PC-9 (cell line): Measurements from ENCODE around the gene TP53. TPM values are rescaled to one million over a fixed set of nuclear protein-coding genes. Genes with fewer than 3 reads are reported as not detected.
"Not testable (repeated sequence)": the region's sequence is repeated elsewhere in the genome, so short reads cannot be mapped to it uniquely, and the experiment has no call there.

ENCODE experiments used
- BruUV-seq: library from RNA; stranded (reverse); fragments of 400-500 nt; replicated peaks from 2 replicates; lab custom pipeline; 2021; lab: Mats Ljungman, UMichigan
- CTCF ChIA-PET: fragments of 300-600 bp; sonication (Branson Sonifier 250); formaldehyde crosslinking; loops from one replicate; lab custom pipeline; 2022; ENCODE audit warnings: antibody characterized with exemption; lab: Charles Lee
- POLR2A ChIA-PET: fragments of 300-600 bp; sonication (Branson Sonifier 250); formaldehyde crosslinking; loops from one replicate; lab custom pipeline; 2022; ENCODE audit warnings: antibody characterized with exemption; ENCODE audit not compliant: unreplicated experiment; lab: Charles Lee
- DNase-seq, 2 experiments: peaks; one replicate each; pipeline versions ENCODE4 v3.0.0 to v3.0.0-alpha.2; 2015 to 2022; ENCODE audit warnings: mixed read lengths in 1 of 2
- H2AFZ ChIP-seq: fragments of 200-600 bp; sonication (generic); 2 replicates; pipeline ENCODE4 v1.8.1; 2017; ENCODE audit warnings: antibody characterized with exemption
- H3F3A ChIP-seq: fragments of 200-600 bp; sonication (generic); 2 replicates; pipeline ENCODE4 v1.8.1; 2017; ENCODE audit warnings: antibody characterized with exemption, mild to moderate bottlenecking, low read depth; ENCODE audit not compliant: insufficient read depth
- H3K27ac ChIP-seq: fragments of 200-600 bp; sonication (generic); 2 replicates; pipeline ENCODE4 v1.6.1; 2016; ENCODE audit warnings: mixed run types
- H3K27me3 ChIP-seq: fragments of 200-600 bp; sonication (generic); 2 replicates; pipeline ENCODE4 v1.6.1; 2016; ENCODE audit warnings: low read depth, mixed run types; ENCODE audit not compliant: insufficient read depth
- H3K36me3 ChIP-seq: fragments of 200-600 bp; sonication (generic); 2 replicates; pipeline ENCODE4 v1.6.1; 2016; ENCODE audit warnings: low read depth, mixed run types
- H3K4me1 ChIP-seq: fragments of 200-600 bp; sonication (generic); replicated peaks from 2 replicates; pipeline ENCODE4 v1.6.1; 2016; ENCODE audit warnings: mixed run types; ENCODE audit not compliant: insufficient read depth
- H3K4me2 ChIP-seq: fragments of 200-600 bp; sonication (generic); 2 replicates; pipeline ENCODE4 v1.6.1; 2017; ENCODE audit warnings: mixed run types
- H3K4me3 ChIP-seq: fragments of 200-600 bp; sonication (generic); 2 replicates; pipeline ENCODE4 v1.6.1; 2016; ENCODE audit warnings: mixed run types
- H3K79me2 ChIP-seq: fragments of 200-600 bp; sonication (generic); 2 replicates; pipeline ENCODE4 v1.6.1; 2017; ENCODE audit warnings: low read depth, mixed run types
- H3K9me2 ChIP-seq: fragments of 200-600 bp; sonication (generic); 2 replicates; pipeline ENCODE4 v1.8.1; 2017; ENCODE audit warnings: mild to moderate bottlenecking; ENCODE audit not compliant: insufficient read depth
- H3K9me3 ChIP-seq: fragments of 200-600 bp; sonication (generic); 2 replicates; pipeline ENCODE4 v1.8.1; 2016; ENCODE audit warnings: low read depth; ENCODE audit not compliant: insufficient read depth
- H4K20me1 ChIP-seq: fragments of 200-600 bp; sonication (generic); 2 replicates; pipeline ENCODE4 v1.8.1; 2017; ENCODE audit not compliant: insufficient read depth
- CTCF ChIP-seq: fragments of 200-600 bp; sonication (generic); conservative IDR thresholded peaks from 2 replicates; pipeline ENCODE4 v1.6.1; 2017; ENCODE audit warnings: mixed run types, antibody characterized with exemption, mild to moderate bottlenecking, moderate library complexity
- EZH2 ChIP-seq: fragments of 200-600 bp; sonication (generic); IDR thresholded peaks from 2 replicates; pipeline ENCODE4 v1.8.0; 2017; ENCODE audit warnings: antibody characterized with exemption, low read depth
- intact Hi-C: fragments of 100-400 bp; cut with micrococcal nuclease; formaldehyde crosslinking; loops from one replicate; pipeline ENCODE4 v1.10.0; 2022; ENCODE audit not compliant: unreplicated experiment
- total RNA-seq: library from RNA; stranded (reverse); gene quantifications from 2 replicates; pipeline ENCODE4 v1.2.3, GENCODE V29; 2021

TP53 gene
- total RNA-seq, 1 experiment from 2014 or later = 340 TPM

GRCh38 chr17:7627250-7628121, 59.8 kb downstream of the TP53 start, which contains the start of gene SAT2:
Gene SAT2, minus strand, starts transcription at chr17:7627821. Its CDS starts 186 bp downstream, at chr17:7627635.
- no peaks in the 10 kb centered on the region for H3K79me2 ChIP-seq
- H3K4me1 ChIP-seq = peaks cover 4% of the 10 kb centered on the region; the same call in 1 of the 2 replicates
- no peaks in the 10 kb centered on the region for H3F3A ChIP-seq
- H3K9me2 ChIP-seq = no peaks in the 10 kb centered on the region
- TF ChIP-seq EZH2 = no peak
- TF ChIP-seq CTCF = no peak
- no peaks in the 10 kb centered on the region for H3K36me3 ChIP-seq
- DNase-seq = peak; percentile 74 to 97
- H4K20me1 ChIP-seq = no peaks in the 10 kb centered on the region
- intact Hi-C loops = no loop called here
- peak within 1 kb of the TSS; percentile 79 for H3K4me3 ChIP-seq
- peak within 1 kb of the TSS; percentile 47; the same call in 1 of the 2 replicates for H3K27ac ChIP-seq
- H3K9me3 ChIP-seq = no peaks in the 10 kb centered on the region
- POLR2A ChIA-PET = interaction anchor here (0.6 to 1.5 kb wide), 9 partner anchors 12 to 603 kb away, joined by 3 to 9 read pairs (median 7); partner anchors contain the start of genes DVL2, SOX15 and TP53
- CTCF ChIA-PET = interaction anchor here (0.6 to 1.3 kb wide), 3 partner anchors 14 to 391 kb away, joined by 3 to 4 read pairs (median 4); partner anchors contain the start of genes TP53 and WRAP53
- H3K4me2 ChIP-seq = peak within 1 kb of the TSS; percentile 81
- H3K27me3 ChIP-seq = no peaks in the 10 kb centered on the region
- no TSS peak for BruUV-seq
- H2AFZ ChIP-seq = peak within 1 kb of the TSS; percentile 89

GRCh38 chr17:7626956-7627249, 60.4 kb downstream of the TP53 start:
- H3K4me1 ChIP-seq = peaks cover 4% of the 10 kb centered on the region; the same call in 1 of the 2 replicates
- no peaks in the 10 kb centered on the region for H4K20me1 ChIP-seq
- intact Hi-C loops = no loop called here
- no peak for TF ChIP-seq EZH2
- TF ChIP-seq CTCF = no peak
- TSS peak; percentile 73 for BruUV-seq
- H3K79me2 ChIP-seq = no peaks in the 10 kb centered on the region
- H3K9me3 ChIP-seq = no peaks in the 10 kb centered on the region
- H3K9me2 ChIP-seq = no peaks in the 10 kb centered on the region
- DNase-seq = peak in 1 of 2 experiments; percentile 15
- H3K27ac ChIP-seq = no peak overlapping the region
- ChIA-PET CTCF (interaction anchor here (1.1 to 1.3 kb wide), 2 partner anchors 15 to 61 kb away, joined by 4 read pairs; partner anchors contain the start of genes TP53 and WRAP53), POLR2A (interaction anchor here (0.6 to 1.5 kb wide), 3 partner anchors 12 to 36 kb away, joined by 7 to 9 read pairs (median 7); partner anchors contain the start of gene SOX15)
- H2AFZ ChIP-seq = peak overlapping the region; percentile 89
- no peaks in the 10 kb centered on the region for H3K27me3 ChIP-seq
- H3K4me2 ChIP-seq = peak overlapping the region; percentile 81
- no peaks in the 10 kb centered on the region for H3F3A ChIP-seq
- H3K4me3 ChIP-seq = peak overlapping the region; percentile 79
- H3K36me3 ChIP-seq = no peaks in the 10 kb centered on the region

GRCh38 chr17:7626307-7626706, 61.0 kb downstream of the TP53 start:
- no TSS peak for BruUV-seq
- POLR2A ChIA-PET = no interaction called here

GRCh38 chr17:7625749-7626148, 61.5 kb downstream of the TP53 start:
- POLR2A ChIA-PET, H3K4me2 ChIP-seq, H3K4me1 ChIP-seq, DNase-seq, H3K27me3 ChIP-seq, intact Hi-C loops, H3K9me3 ChIP-seq, CTCF ChIA-PET, H3K4me3 ChIP-seq, H3K36me3 ChIP-seq, H4K20me1 ChIP-seq, BruUV-seq, H3F3A ChIP-seq, H3K27ac ChIP-seq, H3K9me2 ChIP-seq, H2AFZ ChIP-seq, H3K79me2 ChIP-seq: not testable (repeated sequence)

More at GRCh38 chr17:7626307-7626706, 61.0 kb downstream of the TP53 start:
- H3K4me2 ChIP-seq = peak overlapping the region; percentile 81
- H2AFZ ChIP-seq = no peak overlapping the region
- no peaks in the 10 kb centered on the region for H3K36me3 ChIP-seq
- no peaks in the 10 kb centered on the region for H3K79me2 ChIP-seq
- intact Hi-C loops = no loop called here
- no peak for DNase-seq
- no peaks in the 10 kb centered on the region for H3K27me3 ChIP-seq
- H3K9me3 ChIP-seq = no peaks in the 10 kb centered on the region
- peaks cover 4% of the 10 kb centered on the region; the same call in 1 of the 2 replicates for H3K4me1 ChIP-seq
- no peaks in the 10 kb centered on the region for H3F3A ChIP-seq
- H3K4me3 ChIP-seq = no peak overlapping the region
- no peaks in the 10 kb centered on the region for H4K20me1 ChIP-seq
- CTCF ChIA-PET = no interaction called here
- no peak overlapping the region for H3K27ac ChIP-seq
- TF ChIP-seq CTCF (no peak), EZH2 (no peak)
- H3K9me2 ChIP-seq = no peaks in the 10 kb centered on the region
